Neural progenitor cell (in vitro differentiated cells): Measurements from ENCODE around the gene SLC35F3. TPM values are rescaled to one million over a fixed set of nuclear protein-coding genes. Genes with fewer than 3 reads are reported as not detected.

Source experiments
- DNase-seq: peaks from one replicate; pipeline ENCODE4 v3.0.0-alpha.2; 2016; ENCODE audit warnings: low spot score
- H2AFZ ChIP-seq: fragments of 200-600 bp; sonication (generic); replicated peaks from 2 replicates; pipeline ENCODE4 v1.6.1; 2016; ENCODE audit warnings: antibody characterized with exemption
- H3F3A ChIP-seq: fragments of 200-600 bp; sonication (generic); 2 replicates; pipeline ENCODE4 v1.6.1; 2016; ENCODE audit warnings: antibody characterized with exemption, low read depth
- H3K27ac ChIP-seq: fragments of 200-600 bp; sonication (generic); 2 replicates; pipeline ENCODE4 v1.5.1; 2016; ENCODE audit warnings: mild to moderate bottlenecking
- H3K27me3 ChIP-seq: fragments of 200-600 bp; sonication (generic); 2 replicates; pipeline ENCODE4 v1.6.1; 2016; ENCODE audit warnings: mild to moderate bottlenecking, moderate library complexity
- H3K36me3 ChIP-seq: fragments of 200-600 bp; sonication (generic); 2 replicates; pipeline ENCODE4 v1.5.1; 2016
- H3K4me1 ChIP-seq: fragments of 200-600 bp; sonication (generic); 2 replicates; pipeline ENCODE4 v1.6.1; 2016; ENCODE audit warnings: mixed run types
- H3K4me2 ChIP-seq: fragments of 200-600 bp; sonication (generic); 2 replicates; pipeline ENCODE4 v1.6.1; 2016
- H3K4me3 ChIP-seq: fragments of 200-600 bp; sonication (generic); 2 replicates; pipeline ENCODE4 v1.5.1; 2016
- H3K79me2 ChIP-seq: fragments of 200-600 bp; sonication (generic); 2 replicates; pipeline ENCODE4 v1.6.1; 2016; ENCODE audit warnings: low read depth
- H3K9ac ChIP-seq: fragments of 200-600 bp; sonication (generic); 2 replicates; pipeline ENCODE4 v1.6.1; 2016
- H3K9me3 ChIP-seq: fragments of 200-600 bp; sonication (generic); 2 replicates; pipeline ENCODE4 v1.5.1; 2016; ENCODE audit warnings: low read depth
- H4K20me1 ChIP-seq: fragments of 200-600 bp; sonication (generic); 2 replicates; pipeline ENCODE4 v1.6.1; 2016; ENCODE audit warnings: low read depth
- H3K27ac Mint-ChIP-seq: 3 replicates; pipeline ENCODE4 v1.8.0; 2021; ENCODE audit warnings: mixed read lengths
- H3K27me3 Mint-ChIP-seq: 2 replicates; pipeline ENCODE4 v1.8.0; 2022; ENCODE audit warnings: low read depth, mild to moderate bottlenecking, inconsistent platforms, moderate library complexity, mixed read lengths; ENCODE audit not compliant: insufficient read depth
- H3K36me3 Mint-ChIP-seq: 3 replicates; pipeline ENCODE4 v1.8.0; 2021; ENCODE audit warnings: mixed read lengths
- H3K4me1 Mint-ChIP-seq: 3 replicates; pipeline ENCODE4 v1.8.0; 2021; ENCODE audit warnings: mixed read lengths
- H3K4me3 Mint-ChIP-seq: 3 replicates; pipeline ENCODE4 v1.8.0; 2021; ENCODE audit warnings: mild to moderate bottlenecking, moderate library complexity, mixed read lengths
- H3K9me3 Mint-ChIP-seq: 3 replicates; pipeline ENCODE4 v1.8.0; 2020; ENCODE audit warnings: mixed read lengths
- EZH2 ChIP-seq: fragments of 200-600 bp; sonication (generic); IDR thresholded peaks from 2 replicates; pipeline ENCODE4 v1.6.1; 2017; ENCODE audit warnings: antibody characterized with exemption, mild to moderate bottlenecking, moderate library complexity
- EZH2phosphoT487 ChIP-seq: fragments of 200-600 bp; sonication (generic); IDR thresholded peaks from 2 replicates; pipeline ENCODE4 v1.6.1; 2017; ENCODE audit warnings: antibody characterized with exemption
- total RNA-seq: library from RNA; depleted of rRNA; stranded (reverse); fragments of >200 nt; gene quantifications from 2 replicates; pipeline ENCODE4 v1.2.3, GENCODE V29; 2015; ENCODE audit warnings: low replicate concordance
- TF ChIP-seq, protein P1 (sequence below): fragments of 200-600 bp; sonication (generic); IDR thresholded peaks from 2 replicates; pipeline ENCODE4 v1.5.1; 2017; ENCODE audit warnings: antibody characterized with exemption, mild to moderate bottlenecking

SLC35F3 gene
- total RNA-seq, 1 donor from 2014 or later, result 0.79 TPM

DNA sequence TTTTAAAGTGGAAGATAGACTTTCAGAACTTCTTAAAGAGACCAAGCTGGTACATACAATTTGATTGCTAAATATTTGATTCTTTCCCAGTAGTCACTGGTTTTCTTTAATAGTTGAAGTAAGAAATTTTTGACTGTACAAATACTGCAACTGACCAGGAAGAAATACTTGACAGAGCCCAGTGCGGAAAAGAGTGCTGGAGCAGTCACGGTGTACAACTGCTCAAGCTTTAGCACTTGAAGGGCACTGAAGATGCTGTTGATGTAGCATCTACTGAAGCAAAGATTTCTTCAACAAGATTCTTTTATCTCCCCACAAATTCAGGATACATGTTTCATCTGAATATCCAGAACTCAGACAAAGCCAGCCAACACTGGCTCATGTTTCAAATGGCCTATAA, 41.5 kb downstream of the SLC35F3 start:
- Mint-ChIP-seq H3K4me3 (no peak overlapping the region), H3K27me3 (peaks cover 2% of the 10 kb centered on the region), H3K4me1 (peaks cover 15% of the 10 kb centered on the region), H3K9me3 (no peaks in the 10 kb centered on the region), H3K27ac (no peak overlapping the region), H3K36me3 (no peaks in the 10 kb centered on the region)
- no peak for DNase-seq
- H3K36me3 ChIP-seq, result no peaks in the 10 kb centered on the region
- H3K9ac ChIP-seq, result no peak overlapping the region
- TF ChIP-seq, protein P1, sequence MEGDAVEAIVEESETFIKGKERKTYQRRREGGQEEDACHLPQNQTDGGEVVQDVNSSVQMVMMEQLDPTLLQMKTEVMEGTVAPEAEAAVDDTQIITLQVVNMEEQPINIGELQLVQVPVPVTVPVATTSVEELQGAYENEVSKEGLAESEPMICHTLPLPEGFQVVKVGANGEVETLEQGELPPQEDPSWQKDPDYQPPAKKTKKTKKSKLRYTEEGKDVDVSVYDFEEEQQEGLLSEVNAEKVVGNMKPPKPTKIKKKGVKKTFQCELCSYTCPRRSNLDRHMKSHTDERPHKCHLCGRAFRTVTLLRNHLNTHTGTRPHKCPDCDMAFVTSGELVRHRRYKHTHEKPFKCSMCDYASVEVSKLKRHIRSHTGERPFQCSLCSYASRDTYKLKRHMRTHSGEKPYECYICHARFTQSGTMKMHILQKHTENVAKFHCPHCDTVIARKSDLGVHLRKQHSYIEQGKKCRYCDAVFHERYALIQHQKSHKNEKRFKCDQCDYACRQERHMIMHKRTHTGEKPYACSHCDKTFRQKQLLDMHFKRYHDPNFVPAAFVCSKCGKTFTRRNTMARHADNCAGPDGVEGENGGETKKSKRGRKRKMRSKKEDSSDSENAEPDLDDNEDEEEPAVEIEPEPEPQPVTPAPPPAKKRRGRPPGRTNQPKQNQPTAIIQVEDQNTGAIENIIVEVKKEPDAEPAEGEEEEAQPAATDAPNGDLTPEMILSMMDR, result no peak
- no peak for TF ChIP-seq EZH2
- TF ChIP-seq EZH2phosphoT487, result no peak
- H3K79me2 ChIP-seq, result no peaks in the 10 kb centered on the region
- H3K4me2 ChIP-seq, result no peak overlapping the region
- no peaks in the 10 kb centered on the region for H3K4me1 ChIP-seq
- no peaks in the 10 kb centered on the region for H3K9me3 ChIP-seq
- H3K4me3 ChIP-seq, result no peak overlapping the region
- no peaks in the 10 kb centered on the region for H3F3A ChIP-seq
- H4K20me1 ChIP-seq, result no peaks in the 10 kb centered on the region
- no peaks in the 10 kb centered on the region for H3K27me3 ChIP-seq
- no peak overlapping the region for H2AFZ ChIP-seq
- no peak overlapping the region for H3K27ac ChIP-seq

DNA sequence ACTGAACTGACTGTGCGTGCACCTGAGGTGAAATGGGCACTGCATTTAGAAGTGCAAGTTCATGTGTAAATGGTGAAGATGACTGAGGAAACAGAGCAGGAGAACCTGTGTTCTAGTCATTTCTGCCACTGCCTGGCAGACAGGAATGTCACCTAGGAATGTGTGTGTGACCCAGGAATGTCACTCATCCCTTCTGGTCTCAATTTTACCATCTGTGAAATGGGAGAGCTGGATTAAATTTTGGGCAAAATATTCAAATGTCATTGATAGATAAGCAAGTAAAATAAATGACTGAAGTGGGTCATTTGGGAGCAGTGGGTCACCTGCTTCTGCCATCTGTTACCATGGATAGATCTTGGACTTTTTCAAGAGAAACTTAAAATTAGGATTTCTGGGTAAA, 42.2 kb downstream of the SLC35F3 start:
- H3K27me3 ChIP-seq, result no peaks in the 10 kb centered on the region
- no peaks in the 10 kb centered on the region for H3K9me3 ChIP-seq
- Mint-ChIP-seq H3K4me3 (no peak overlapping the region), H3K9me3 (peaks cover 4% of the 10 kb centered on the region), H3K36me3 (no peaks in the 10 kb centered on the region), H3K4me1 (peaks cover 15% of the 10 kb centered on the region), H3K27ac (no peak overlapping the region), H3K27me3 (peaks cover 2% of the 10 kb centered on the region)
- no peak overlapping the region for H3K4me2 ChIP-seq
- TF ChIP-seq EZH2phosphoT487 (no peak), EZH2 (no peak)
- TF ChIP-seq, protein P1, result no peak
- no peaks in the 10 kb centered on the region for H3K79me2 ChIP-seq
- no peak overlapping the region for H3K4me3 ChIP-seq
- no peaks in the 10 kb centered on the region for H4K20me1 ChIP-seq
- H2AFZ ChIP-seq, result no peak overlapping the region
- no peaks in the 10 kb centered on the region for H3K4me1 ChIP-seq
- H3K9ac ChIP-seq, result no peak overlapping the region
- H3K27ac ChIP-seq, result no peak overlapping the region
- H3K36me3 ChIP-seq, result no peaks in the 10 kb centered on the region
- no peak for DNase-seq
- no peaks in the 10 kb centered on the region for H3F3A ChIP-seq

DNA sequence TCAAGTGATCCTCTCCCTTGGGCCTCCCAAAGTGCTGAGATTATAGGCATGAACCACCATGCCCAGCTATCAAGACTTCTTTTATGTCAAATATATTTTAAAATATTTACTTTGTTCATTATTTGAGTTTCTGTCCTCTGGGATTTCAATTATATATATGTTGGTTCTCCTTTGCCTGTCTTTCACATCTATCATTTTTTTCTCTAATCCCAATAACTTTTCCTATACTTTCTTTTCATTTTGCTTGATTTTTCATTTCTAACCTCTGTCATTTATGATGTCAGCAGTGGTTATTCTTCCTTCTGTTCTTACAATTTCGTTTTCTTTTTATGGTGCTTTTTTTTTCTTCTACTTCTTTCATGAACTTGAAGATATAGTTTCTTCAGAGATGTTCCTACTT, 47.3 kb downstream of the SLC35F3 start:
- Mint-ChIP-seq H3K27ac (no peak overlapping the region), H3K27me3 (no peaks in the 10 kb centered on the region), H3K4me3 (no peak overlapping the region), H3K36me3 (no peaks in the 10 kb centered on the region), H3K9me3 (peaks cover 8% of the 10 kb centered on the region), H3K4me1 (no peaks in the 10 kb centered on the region)
- no peak for DNase-seq
- Histone ChIP-seq H3K27me3 (no peaks in the 10 kb centered on the region), H3K4me3 (no peak overlapping the region), H3F3A (no peaks in the 10 kb centered on the region), H3K4me2 (no peak overlapping the region), H3K9me3 (no peaks in the 10 kb centered on the region), H3K4me1 (no peaks in the 10 kb centered on the region), H4K20me1 (no peaks in the 10 kb centered on the region), H3K36me3 (no peaks in the 10 kb centered on the region), H2AFZ (no peak overlapping the region), H3K9ac (no peak overlapping the region), H3K79me2 (no peaks in the 10 kb centered on the region), H3K27ac (no peak overlapping the region)
- TF ChIP-seq, protein P1, result no peak
- TF ChIP-seq EZH2 (no peak), EZH2phosphoT487 (no peak)
